Nephron (organoid): ENCODE results near the gene TRO.

Source experiments
- H3K27ac Mint-ChIP-seq, 3 experiments: 2 replicates each; pipeline ENCODE4 v1.8.0; 2020; ENCODE audit warnings: mixed read lengths in 3 of 3, mild to moderate bottlenecking in 2 of 3, moderate library complexity in 1 of 3
- H3K27me3 Mint-ChIP-seq: 2 replicates; pipeline ENCODE4 v1.8.0; 2021; ENCODE audit warnings: low read depth, mild to moderate bottlenecking, moderate library complexity, mixed read lengths
- H3K36me3 Mint-ChIP-seq: 2 replicates; pipeline ENCODE4 v1.8.0; 2020; ENCODE audit warnings: low read depth, mixed read lengths
- H3K4me1 Mint-ChIP-seq: 2 replicates; pipeline ENCODE4 v1.8.0; 2020; ENCODE audit warnings: mixed read lengths
- H3K4me3 Mint-ChIP-seq, 3 experiments: 2 replicates each; pipeline ENCODE4 v1.8.0; 2020; ENCODE audit warnings: mild to moderate bottlenecking in 3 of 3, mixed read lengths in 3 of 3, moderate library complexity in 2 of 3
- H3K9me3 Mint-ChIP-seq: 2 replicates; pipeline ENCODE4 v1.8.0; 2020; ENCODE audit warnings: mixed read lengths
- CTCF ChIP-seq, 3 experiments: fragments of 200-600 bp; sonication (generic); IDR thresholded peaks; one replicate each; pipeline ENCODE4 v1.5.0; 2021; ENCODE audit warnings: antibody characterized with exemption in 3 of 3; ENCODE audit not compliant: unreplicated experiment in 3 of 3

The TRO gene

GRCh38 chrX:54920610-54921426 lies at the start of gene TRO:
TRO (plus strand) TSS chrX:54920824; CDS start chrX:54922247, 1,423 bp downstream.
- Mint-ChIP-seq H3K9me3 (peaks cover 14% of the 10 kb centered on the region), H3K4me3 (peak within 1 kb of the TSS; percentile 90 to 99 (median 96)), H3K36me3 (peaks cover 17% of the 10 kb centered on the region), H3K4me1 (peaks cover 16% of the 10 kb centered on the region), H3K27ac (peak within 1 kb of the TSS; percentile 81 to 96 (median 86)), H3K27me3 (no peaks in the 10 kb centered on the region)
- TF ChIP-seq CTCF (IDR thresholded peaks at IDR 0.05; ENCODE audit: unreplicated experiment in 3 of 3) = peak; percentile 32 to 47 (median 35)

GRCh38 chrX:54885740-54886139 lies 34.9 kb upstream of the TRO start:
- no peak for TF ChIP-seq CTCF (IDR thresholded peaks at IDR 0.05; ENCODE audit: unreplicated experiment in 3 of 3)
- H3K27me3 Mint-ChIP-seq = no peaks in the 10 kb centered on the region
- H3K4me1 Mint-ChIP-seq = no peaks in the 10 kb centered on the region
- H3K36me3 Mint-ChIP-seq = peaks cover 4% of the 10 kb centered on the region
- H3K9me3 Mint-ChIP-seq = peaks cover 37% of the 10 kb centered on the region
- H3K4me3 Mint-ChIP-seq = no peak overlapping the region
- H3K27ac Mint-ChIP-seq = no peak overlapping the region

- H3K36me3 Mint-ChIP-seq = peaks cover 4% of the 10 kb centered on the region
- peaks cover 54% of the 10 kb centered on the region for H3K9me3 Mint-ChIP-seq
- no peaks in the 10 kb centered on the region for H3K4me1 Mint-ChIP-seq
- no peak overlapping the region for H3K27ac Mint-ChIP-seq
- H3K4me3 Mint-ChIP-seq = no peak overlapping the region
- peak in 1 of 3 experiments; percentile 28 for TF ChIP-seq CTCF (IDR thresholded peaks at IDR 0.05; ENCODE audit: unreplicated experiment in 3 of 3)
- H3K27me3 Mint-ChIP-seq = no peaks in the 10 kb centered on the region
Observed at GRCh38 chrX:54891573-54891972, 29.1 kb upstream of the TRO start.

- Mint-ChIP-seq H3K4me1 (no peaks in the 10 kb centered on the region), H3K27me3 (no peaks in the 10 kb centered on the region), H3K4me3 (no peak overlapping the region), H3K27ac (no peak overlapping the region), H3K36me3 (peaks cover 4% of the 10 kb centered on the region), H3K9me3 (peaks cover 44% of the 10 kb centered on the region)
- TF ChIP-seq CTCF (IDR thresholded peaks at IDR 0.05; ENCODE audit: unreplicated experiment in 3 of 3) = no peak
Observed at GRCh38 chrX:54894159-54894558, 26.5 kb upstream of the TRO start.

GRCh38 chrX:54909941-54910340 lies 10.7 kb upstream of the TRO start:
- H3K4me1 Mint-ChIP-seq = no peaks in the 10 kb centered on the region
- H3K27ac Mint-ChIP-seq = no peak overlapping the region
- H3K27me3 Mint-ChIP-seq = no peaks in the 10 kb centered on the region
- peaks cover 39% of the 10 kb centered on the region for H3K9me3 Mint-ChIP-seq
- TF ChIP-seq CTCF (IDR thresholded peaks at IDR 0.05; ENCODE audit: unreplicated experiment in 3 of 3) = no peak
- no peaks in the 10 kb centered on the region for H3K36me3 Mint-ChIP-seq
- no peak overlapping the region for H3K4me3 Mint-ChIP-seq
